CD4-positive, CD25-positive, alpha-beta regulatory T cell (primary cell): ENCODE measurements around the gene SLC19A3. TPM values are rescaled to one million over a fixed set of nuclear protein-coding genes. Genes with fewer than 3 reads are reported as not detected.

Experiments
- ATAC-seq, 2 donors: fragments of 150-1000 bp; cut with Tn5 transposase; one replicate each; pipeline ENCODE4 v1.10.0; 2021; ENCODE audit warnings: low read depth in 2 of 2, moderate number of reproducible peaks in 2 of 2, moderate library complexity in 1 of 2
- DNase-seq, 3 donors: peaks; one replicate each; pipeline versions ENCODE4 v3.0.0 to v3.0.0-alpha.2; 2012 to 2022; ENCODE audit warnings: mixed read lengths in 1 of 3
- H3K27ac ChIP-seq: one replicate; pipeline ENCODE4 v1.7.0; 2013; ENCODE audit warnings: mild to moderate bottlenecking, low read length; ENCODE audit not compliant: insufficient read depth, poor library complexity, severe bottlenecking
- H3K27me3 ChIP-seq: one replicate; pipeline ENCODE4 v1.7.0; 2013; ENCODE audit warnings: low read length; ENCODE audit not compliant: control insufficient read depth, insufficient read depth
- H3K36me3 ChIP-seq: one replicate; pipeline ENCODE4 v1.7.0; 2013; ENCODE audit warnings: mild to moderate bottlenecking, low read length, moderate library complexity; ENCODE audit not compliant: control insufficient read depth, insufficient read depth
- H3K4me1 ChIP-seq: 2 replicates; pipeline ENCODE4 v1.7.0; 2013; ENCODE audit warnings: mild to moderate bottlenecking, low read length; ENCODE audit not compliant: insufficient read depth, control insufficient read depth, poor library complexity, severe bottlenecking
- H3K4me3 ChIP-seq: one replicate; pipeline ENCODE4 v1.7.0; 2013; ENCODE audit warnings: low read depth, mild to moderate bottlenecking, low read length, moderate library complexity
- H3K9me3 ChIP-seq, 2 experiments: 1 replicate in 1 of 2; 2 replicates in 1 of 2; pipeline ENCODE4 v1.7.0; 2013; ENCODE audit warnings: low read length in 2 of 2, mild to moderate bottlenecking in 1 of 2, moderate library complexity in 1 of 2; ENCODE audit not compliant: control insufficient read depth in 2 of 2
- H3K27ac Mint-ChIP-seq, 3 donors: one replicate each; pipeline ENCODE4 v1.8.0; 2020 to 2022; ENCODE audit warnings: mild to moderate bottlenecking in 3 of 3, mixed read lengths in 3 of 3, moderate library complexity in 2 of 3
- H3K27me3 Mint-ChIP-seq: one replicate; pipeline ENCODE4 v1.8.0; 2022; ENCODE audit warnings: mild to moderate bottlenecking, mixed read lengths
- H3K36me3 Mint-ChIP-seq: one replicate; pipeline ENCODE4 v1.8.0; 2020; ENCODE audit warnings: mixed read lengths
- H3K4me1 Mint-ChIP-seq, 4 donors: one replicate each; pipeline ENCODE4 v1.8.0; 2020 to 2022; ENCODE audit warnings: mixed read lengths in 4 of 4, mild to moderate bottlenecking in 1 of 4
- H3K4me3 Mint-ChIP-seq, 4 donors: one replicate each; pipeline ENCODE4 v1.8.0; 2020 to 2022; ENCODE audit warnings: mild to moderate bottlenecking in 4 of 4, mixed read lengths in 4 of 4, moderate library complexity in 3 of 4
- H3K9me3 Mint-ChIP-seq, 7 donors: one replicate each; pipeline ENCODE4 v1.8.0; 2020 to 2022; ENCODE audit warnings: mixed read lengths in 7 of 7, mild to moderate bottlenecking in 3 of 7, moderate library complexity in 2 of 7
- polyA plus RNA-seq, 4 donors: library from polyadenylated mRNA; unstranded; fragments of 300-500 nt; fragmentation: Illumina TruSeq; gene quantifications; one replicate each; pipeline ENCODE4 v1.2.3, GENCODE V29; 2021
- total RNA-seq: library from RNA; stranded (reverse); gene quantifications from one replicate; pipeline ENCODE4 v1.2.3, GENCODE V29; 2022

SLC19A3 gene
- total and polyA plus RNA-seq, 5 donors from 2014 or later, result not detected

DNA sequence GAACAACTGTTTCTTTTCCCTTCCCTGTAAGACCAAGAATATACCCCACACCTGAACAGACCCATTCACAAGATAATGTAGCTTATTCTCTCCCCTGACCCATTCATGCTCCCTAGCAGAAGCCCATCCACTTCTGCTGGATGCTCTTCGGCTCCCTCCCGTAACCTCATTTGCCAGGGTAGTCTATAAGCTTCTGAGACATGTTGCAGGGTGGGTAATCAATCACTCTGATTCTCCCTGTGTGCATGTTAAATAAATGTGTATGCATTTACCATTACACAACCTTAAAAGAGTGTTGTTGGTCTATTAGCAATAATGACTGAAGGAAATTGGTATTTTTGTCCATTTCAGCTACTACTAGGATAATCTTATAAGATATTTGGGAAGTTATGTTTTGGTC, 1.3 kb downstream of the SLC19A3 start:
- no peak for ATAC-seq
- Mint-ChIP-seq H3K4me3 (no peak overlapping the region), H3K9me3 (peaks cover 0 to 1% (median 0%) of the 10 kb centered on the region in 7 donors), H3K27ac (no peak overlapping the region), H3K4me1 (peaks cover 0 to 7% (median 0%) of the 10 kb centered on the region in 4 donors), H3K27me3 (peaks cover 21% of the 10 kb centered on the region), H3K36me3 (no peaks in the 10 kb centered on the region)
- DNase-seq, result no peak
- no peaks in the 10 kb centered on the region for H3K9me3 ChIP-seq
- H3K4me3 ChIP-seq, result no peak overlapping the region
- H3K27me3 ChIP-seq, result peaks cover 3% of the 10 kb centered on the region
- H3K36me3 ChIP-seq, result no peaks in the 10 kb centered on the region
- H3K27ac ChIP-seq, result no peak overlapping the region
- H3K4me1 ChIP-seq, result no peaks in the 10 kb centered on the region

DNA sequence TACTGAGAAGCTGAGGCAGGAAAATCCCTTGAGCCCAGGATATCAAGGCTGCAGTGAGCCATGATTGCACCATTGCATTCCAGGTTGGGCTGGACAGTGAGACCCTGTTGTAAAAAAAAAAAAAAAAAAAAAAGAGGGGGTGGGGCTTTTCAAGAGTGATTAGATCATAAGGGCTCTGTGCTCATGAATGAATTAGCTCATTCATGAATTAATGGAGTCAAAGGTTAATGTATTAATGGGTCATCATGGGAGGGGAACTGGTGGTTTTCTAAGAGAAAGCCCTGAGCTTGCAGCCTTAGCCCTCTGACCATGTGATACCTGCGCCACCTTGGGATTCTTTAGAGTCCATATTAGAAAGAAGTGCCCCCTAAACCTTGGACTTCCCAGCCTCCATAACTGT, 4.5 kb downstream of the SLC19A3 start:
- H3K36me3 Mint-ChIP-seq, result no peaks in the 10 kb centered on the region
- Histone ChIP-seq H3K4me1 (no peaks in the 10 kb centered on the region), H3K27me3 (peaks cover 3% of the 10 kb centered on the region), H3K4me3 (no peak overlapping the region), H3K9me3 (no peaks in the 10 kb centered on the region), H3K27ac (no peak overlapping the region), H3K36me3 (no peaks in the 10 kb centered on the region)
- ATAC-seq (no peak), DNase-seq (no peak)
- H3K27ac Mint-ChIP-seq, result no peak overlapping the region
- no peak overlapping the region for H3K4me3 Mint-ChIP-seq
- peaks cover 0 to 7% (median 0%) of the 10 kb centered on the region in 4 donors for H3K4me1 Mint-ChIP-seq
- peaks cover 0 to 2% (median 0%) of the 10 kb centered on the region in 7 donors for H3K9me3 Mint-ChIP-seq
- peaks cover 18% of the 10 kb centered on the region for H3K27me3 Mint-ChIP-seq

DNA sequence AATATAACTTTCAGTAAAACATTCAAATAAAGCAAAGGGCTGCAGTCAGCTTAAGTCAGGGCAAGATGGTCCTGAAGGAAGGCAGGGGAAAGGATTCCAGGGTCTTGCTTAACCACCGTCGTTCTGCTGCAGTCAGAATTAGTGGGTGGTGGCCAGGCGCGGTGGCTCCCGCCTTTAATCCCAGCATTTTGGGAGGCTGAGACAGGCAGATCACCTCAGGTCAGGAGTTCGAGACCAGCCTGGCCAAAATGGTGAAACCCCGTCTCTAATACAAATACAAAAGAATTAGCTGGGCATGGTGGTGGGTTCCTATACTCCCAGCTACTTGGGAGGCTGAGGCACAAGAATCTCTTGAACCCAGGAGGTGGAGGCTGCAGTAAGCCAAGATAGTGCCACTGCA, 6.8 kb downstream of the SLC19A3 start:
- no peak overlapping the region for H3K27ac Mint-ChIP-seq
- H3K4me1 Mint-ChIP-seq, result no peaks in the 10 kb centered on the region
- Histone ChIP-seq H3K36me3 (no peaks in the 10 kb centered on the region), H3K9me3 (no peaks in the 10 kb centered on the region), H3K27me3 (no peaks in the 10 kb centered on the region), H3K4me1 (no peaks in the 10 kb centered on the region), H3K27ac (no peak overlapping the region), H3K4me3 (no peak overlapping the region)
- no peak for ATAC-seq
- H3K36me3 Mint-ChIP-seq, result no peaks in the 10 kb centered on the region
- peaks cover 13% of the 10 kb centered on the region for H3K27me3 Mint-ChIP-seq
- H3K4me3 Mint-ChIP-seq, result no peak overlapping the region
- no peak for DNase-seq
- peaks cover 0 to 2% (median 0%) of the 10 kb centered on the region in 7 donors for H3K9me3 Mint-ChIP-seq

DNA sequence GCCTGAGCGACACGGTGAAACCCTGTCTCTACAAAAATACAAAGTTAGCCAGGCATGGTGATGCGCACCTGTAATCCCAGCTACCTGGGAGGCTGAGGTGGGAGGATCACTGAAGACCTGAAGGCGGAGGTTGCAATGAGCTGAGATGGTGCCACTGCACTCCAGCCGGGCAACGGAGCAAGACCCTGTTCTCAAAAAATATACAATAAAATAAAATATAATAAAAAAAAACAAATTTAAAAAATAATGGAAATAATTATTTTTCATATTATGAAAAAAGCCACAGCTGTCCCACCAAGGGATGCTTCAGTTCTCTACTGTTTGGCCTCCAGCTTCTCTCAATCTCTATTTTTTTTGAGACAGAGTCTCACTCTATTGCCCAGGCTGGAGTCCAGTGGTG, 10.4 kb downstream of the SLC19A3 start:
- H3K9me3 ChIP-seq, result no peaks in the 10 kb centered on the region
- H3K9me3 Mint-ChIP-seq, result peaks cover 0 to 2% (median 0%) of the 10 kb centered on the region in 7 donors
- ATAC-seq, result no peak
- DNase-seq, result no peak
- H3K4me1 Mint-ChIP-seq, result no peaks in the 10 kb centered on the region
- H3K27ac ChIP-seq, result no peak overlapping the region
- no peaks in the 10 kb centered on the region for H3K36me3 ChIP-seq
- no peak overlapping the region for H3K4me3 ChIP-seq
- H3K27me3 Mint-ChIP-seq, result peaks cover 9% of the 10 kb centered on the region
- no peak overlapping the region for H3K4me3 Mint-ChIP-seq
- no peaks in the 10 kb centered on the region for H3K27me3 ChIP-seq
- H3K36me3 Mint-ChIP-seq, result no peaks in the 10 kb centered on the region
- H3K27ac Mint-ChIP-seq, result no peak overlapping the region
- no peaks in the 10 kb centered on the region for H3K4me1 ChIP-seq

DNA sequence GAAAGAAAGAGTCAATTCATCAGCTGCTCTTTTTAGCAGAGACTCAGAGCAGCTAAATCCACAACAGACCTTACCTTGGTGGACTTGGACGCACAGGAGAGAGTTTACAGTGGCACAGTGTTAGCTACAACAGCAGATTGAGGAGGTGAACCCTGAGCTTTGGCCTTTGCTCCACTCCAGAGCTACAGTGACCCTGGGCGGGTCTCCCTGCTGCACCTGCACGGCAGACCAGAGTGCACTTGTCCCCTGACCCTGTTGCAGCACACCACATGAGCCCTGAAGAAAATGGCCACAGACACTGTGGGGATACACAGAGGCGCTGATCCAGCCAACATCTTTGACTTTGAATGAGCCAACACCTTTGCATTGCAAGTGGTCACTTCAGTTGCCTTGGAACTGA, 11.0 kb downstream of the SLC19A3 start:
- Mint-ChIP-seq H3K9me3 (peaks cover 0 to 2% (median 0%) of the 10 kb centered on the region in 7 donors), H3K36me3 (no peaks in the 10 kb centered on the region), H3K27ac (no peak overlapping the region), H3K4me1 (no peaks in the 10 kb centered on the region), H3K27me3 (peaks cover 9% of the 10 kb centered on the region), H3K4me3 (no peak overlapping the region)
- Histone ChIP-seq H3K27ac (no peak overlapping the region), H3K27me3 (no peaks in the 10 kb centered on the region), H3K9me3 (no peaks in the 10 kb centered on the region), H3K4me3 (no peak overlapping the region), H3K4me1 (no peaks in the 10 kb centered on the region), H3K36me3 (no peaks in the 10 kb centered on the region)
- no peak for ATAC-seq
- no peak for DNase-seq

DNA sequence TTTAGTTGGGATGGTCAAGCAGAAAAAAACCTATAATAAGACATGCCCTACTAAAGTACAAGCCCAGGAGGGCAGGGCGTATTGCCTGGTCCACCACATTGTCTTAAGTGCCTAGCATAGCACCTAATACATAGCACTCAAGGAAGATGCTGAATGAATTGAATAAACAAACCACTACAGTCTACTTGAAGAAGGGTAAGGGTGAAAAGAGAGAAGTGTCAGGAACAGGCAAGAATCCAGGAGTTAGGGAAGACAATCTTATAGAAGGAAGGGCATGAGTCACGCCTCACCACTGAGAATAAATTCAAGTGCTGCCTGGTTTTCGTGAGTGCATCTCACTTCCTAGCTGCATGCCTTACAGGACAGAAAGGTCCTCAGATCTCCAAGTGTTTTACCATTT, 13.9 kb downstream of the SLC19A3 start:
- ATAC-seq (no peak), DNase-seq (no peak)
- Mint-ChIP-seq H3K27me3 (peaks cover 5% of the 10 kb centered on the region), H3K4me1 (no peaks in the 10 kb centered on the region), H3K27ac (no peak overlapping the region), H3K36me3 (no peaks in the 10 kb centered on the region), H3K4me3 (no peak overlapping the region), H3K9me3 (no peaks in the 10 kb centered on the region)
- peaks cover 1% of the 10 kb centered on the region for H3K27me3 ChIP-seq
- H3K27ac ChIP-seq, result no peak overlapping the region
- no peak overlapping the region for H3K4me3 ChIP-seq
- no peaks in the 10 kb centered on the region for H3K36me3 ChIP-seq
- no peaks in the 10 kb centered on the region for H3K9me3 ChIP-seq
- no peaks in the 10 kb centered on the region for H3K4me1 ChIP-seq

DNA sequence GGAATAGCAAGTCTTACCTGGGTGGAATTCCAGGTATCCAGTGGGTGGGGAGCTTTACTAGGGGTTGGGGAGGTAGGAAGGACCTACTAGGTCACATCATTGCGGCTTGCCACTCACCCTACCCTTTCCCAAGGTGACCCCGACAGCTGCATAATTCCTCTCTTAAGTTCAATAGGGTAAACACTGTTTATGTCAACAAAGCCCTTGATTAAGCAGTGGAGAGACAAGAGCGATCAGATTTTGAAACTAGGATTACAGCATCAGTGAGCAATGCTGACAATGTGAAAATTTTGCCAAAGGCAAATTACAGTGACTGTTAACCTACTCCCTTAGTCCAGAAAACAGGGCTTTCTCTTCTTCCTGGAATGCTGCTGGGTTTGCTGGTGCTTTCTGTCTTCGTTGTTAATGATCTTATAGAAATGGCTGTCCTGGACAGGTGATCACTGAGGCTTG, 14.5 kb downstream of the SLC19A3 start:
- Mint-ChIP-seq H3K9me3 (no peaks in the 10 kb centered on the region), H3K27me3 (peaks cover 5% of the 10 kb centered on the region), H3K27ac (no peak overlapping the region), H3K4me1 (no peaks in the 10 kb centered on the region), H3K36me3 (no peaks in the 10 kb centered on the region), H3K4me3 (no peak overlapping the region)
- no peak for ATAC-seq
- Histone ChIP-seq H3K4me1 (no peaks in the 10 kb centered on the region), H3K36me3 (no peaks in the 10 kb centered on the region), H3K27me3 (peaks cover 1% of the 10 kb centered on the region), H3K9me3 (no peaks in the 10 kb centered on the region), H3K27ac (no peak overlapping the region), H3K4me3 (no peak overlapping the region)
- DNase-seq, result no peak

DNA sequence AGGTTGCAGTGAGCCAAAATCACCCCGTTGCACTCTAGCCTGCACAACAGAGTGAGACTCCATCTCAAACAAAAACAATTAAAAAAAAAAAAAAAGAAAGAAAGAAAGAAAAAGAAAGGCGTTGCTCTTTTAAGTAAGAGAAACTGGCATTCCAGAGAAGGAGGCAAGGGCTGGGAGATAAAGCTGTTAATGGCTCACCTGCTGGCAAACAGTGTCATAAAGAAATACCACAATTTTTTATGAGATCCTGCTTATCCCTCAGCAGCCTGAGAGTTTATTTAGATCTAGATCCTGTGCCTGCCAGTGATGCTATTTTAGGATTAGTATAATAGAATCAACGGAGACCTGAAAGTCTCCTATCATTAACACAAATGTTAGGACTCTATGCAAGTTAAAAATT, 16.3 kb downstream of the SLC19A3 start:
- Histone ChIP-seq H3K4me1 (no peaks in the 10 kb centered on the region), H3K27me3 (peaks cover 1% of the 10 kb centered on the region), H3K4me3 (no peak overlapping the region), H3K27ac (no peak overlapping the region), H3K36me3 (no peaks in the 10 kb centered on the region), H3K9me3 (no peaks in the 10 kb centered on the region)
- H3K27ac Mint-ChIP-seq, result no peak overlapping the region
- no peaks in the 10 kb centered on the region for H3K36me3 Mint-ChIP-seq
- peaks cover 5% of the 10 kb centered on the region for H3K27me3 Mint-ChIP-seq
- no peak overlapping the region for H3K4me3 Mint-ChIP-seq
- H3K9me3 Mint-ChIP-seq, result no peaks in the 10 kb centered on the region
- ATAC-seq (no peak), DNase-seq (no peak)
- no peaks in the 10 kb centered on the region for H3K4me1 Mint-ChIP-seq
